Measurements from ENCODE around the gene CDR2.
A peak's percentile ranks its signal among the peaks of the same experiment; 100 is the strongest.

CDR2 gene

DNA sequence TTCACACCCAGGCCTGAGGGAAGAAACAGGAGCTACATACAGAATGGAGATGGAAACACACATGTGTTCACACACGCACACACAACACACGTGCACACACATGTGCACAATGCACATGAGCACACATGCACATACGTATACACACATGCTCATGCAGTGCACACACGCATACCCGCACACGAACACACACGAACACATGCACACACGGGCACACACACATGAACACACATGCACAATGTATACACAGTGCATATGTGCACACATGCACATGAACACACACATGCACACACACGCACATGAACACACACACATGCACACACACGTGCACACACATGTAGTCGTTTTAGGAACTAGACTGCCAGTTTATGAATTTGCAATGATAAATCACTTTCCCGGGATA, 49.3 kb upstream of the CDR2 start:
- peaks cover 0 to 13% of the 10 kb centered on the region in 2 experiments; a peak in 2 of 3 replicates for H3K36me3 ChIP-seq (ENCODE audit: control insufficient read depth in 2 of 2, insufficient read depth in 1 of 2, low read length in 2 of 2)

DNA sequence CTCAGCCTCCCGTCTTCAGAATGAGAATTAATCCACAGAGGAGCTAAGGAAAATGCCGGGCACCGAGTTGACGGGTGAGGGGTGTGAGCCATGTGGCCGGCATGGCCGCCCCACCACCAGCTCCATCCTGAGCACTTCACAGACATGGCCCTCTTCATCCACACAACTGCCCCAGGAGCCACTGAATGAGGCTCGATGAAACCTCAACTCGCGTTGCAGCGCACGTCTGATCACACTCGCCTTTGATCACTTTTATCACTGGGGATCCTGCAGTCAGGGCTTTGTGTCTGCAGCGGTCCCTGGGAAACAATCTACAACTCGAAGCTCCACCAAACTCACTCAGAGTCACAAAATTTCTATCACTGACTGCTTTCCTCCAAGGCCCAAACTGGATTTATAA, 46.7 kb upstream of the CDR2 start:
- CTCF ChIA-PET, result no interaction called here
- POLR2A ChIA-PET, result no interaction called here
- H3K36me3 ChIP-seq (ENCODE audit: control insufficient read depth in 2 of 2, insufficient read depth in 1 of 2, low read length in 2 of 2), result peaks cover 0 to 4% of the 10 kb centered on the region in 2 experiments; a peak in 1 of 3 replicates

More for the DNA sequence above, 49.3 kb upstream of the CDR2 start:
- CTCF ChIA-PET, result no interaction called here
- POLR2A ChIA-PET, result no interaction called here
- H3K9me3 ChIP-seq (ENCODE audit: control insufficient read depth, insufficient read depth, low read depth, low read length), result no peaks in the 10 kb centered on the region
- peak; percentile 95 for TF ChIP-seq ZSCAN4 (tag by site-specific recombination; IDR thresholded peaks at IDR 0.05)
- peak; percentile 28 for TF ChIP-seq ZBTB26 (tag by site-specific recombination; optimal IDR thresholded peaks at IDR 0.05)
- TF ChIP-seq ZNF311 (tag by site-specific recombination; IDR thresholded peaks at IDR 0.05; ENCODE audit: borderline replicate concordance), result no peak
- no peaks in the 10 kb centered on the region for H3K4me1 ChIP-seq (ENCODE audit: control insufficient read depth, insufficient read depth, low read length)
- no peak overlapping the region for H3K27ac ChIP-seq (ENCODE audit: extremely low read depth, low read depth, low read length)
- no peak overlapping the region for H3K4me3 ChIP-seq (ENCODE audit: low read depth, low read length)

GRCh38 chr16:22420606-22421135, 46.3 kb upstream of the CDR2 start:
- POLR2A ChIA-PET, result interaction anchor here (1.2 kb wide), 1 partner anchor 18 kb away, joined by 3 read pairs; no protein-coding TSS in a partner anchor
- TF ChIP-seq ZNF658 (tag by site-specific recombination; IDR thresholded peaks at IDR 0.05) (no peak), ZNF76 (tag by site-specific recombination; IDR thresholded peaks at IDR 0.05; ENCODE audit: borderline replicate concordance, low read depth) (no peak), ZNF785 (tag by site-specific recombination; IDR thresholded peaks at IDR 0.05) (no peak), ZNF114 (tag by site-specific recombination; IDR thresholded peaks at IDR 0.05) (no peak), KLF8 (tag by site-specific recombination; IDR thresholded peaks at IDR 0.05) (no peak), ZFP41 (tag by site-specific recombination; IDR thresholded peaks at IDR 0.05; ENCODE audit: borderline replicate concordance) (no peak)
- H3K9me3 ChIP-seq (ENCODE audit: control insufficient read depth, insufficient read depth, low read depth, low read length), result no peaks in the 10 kb centered on the region
- no peaks in the 10 kb centered on the region for H3K4me1 ChIP-seq (ENCODE audit: control insufficient read depth, insufficient read depth, low read length)
- no peak overlapping the region for H3K27ac ChIP-seq (ENCODE audit: extremely low read depth, low read depth, low read length)
- CTCF ChIA-PET, result no interaction called here
- no peak overlapping the region for H3K4me3 ChIP-seq (ENCODE audit: low read depth, low read length)
- H3K36me3 ChIP-seq (ENCODE audit: control insufficient read depth in 2 of 2, insufficient read depth in 1 of 2, low read length in 2 of 2), result peaks cover 0 to 4% of the 10 kb centered on the region in 2 experiments; a peak in 1 of 3 replicates

More for the DNA sequence above, 46.7 kb upstream of the CDR2 start:
- Histone ChIP-seq H3K4me3 (ENCODE audit: low read depth, low read length) (no peak overlapping the region), H3K9me3 (ENCODE audit: control insufficient read depth, insufficient read depth, low read depth, low read length) (no peaks in the 10 kb centered on the region), H3K27ac (ENCODE audit: extremely low read depth, low read depth, low read length) (no peak overlapping the region), H3K4me1 (ENCODE audit: control insufficient read depth, insufficient read depth, low read length) (no peaks in the 10 kb centered on the region)
- TF ChIP-seq RBAK (tag by site-specific recombination; IDR thresholded peaks at IDR 0.05), result no peak
- TF ChIP-seq GLIS1 (tag by site-specific recombination; IDR thresholded peaks at IDR 0.05), result no peak

- no peaks in the 10 kb centered on the region for H3K9me3 ChIP-seq (ENCODE audit: control insufficient read depth, insufficient read depth, low read depth, low read length)
- CTCF ChIA-PET, result no interaction called here
- peaks cover 0 to 4% of the 10 kb centered on the region in 2 experiments; a peak in 1 of 3 replicates for H3K36me3 ChIP-seq (ENCODE audit: control insufficient read depth in 2 of 2, insufficient read depth in 1 of 2, low read length in 2 of 2)
- H3K4me1 ChIP-seq (ENCODE audit: control insufficient read depth, insufficient read depth, low read length), result no peaks in the 10 kb centered on the region
- POLR2A ChIA-PET, result interaction anchor here (1.2 kb wide), 1 partner anchor 17 kb away, joined by 3 read pairs; no protein-coding TSS in a partner anchor
- no peak overlapping the region for H3K27ac ChIP-seq (ENCODE audit: extremely low read depth, low read depth, low read length)
- H3K4me3 ChIP-seq (ENCODE audit: low read depth, low read length), result no peak overlapping the region
- TF ChIP-seq ZNF658 (tag by site-specific recombination; IDR thresholded peaks at IDR 0.05) (no peak), WT1 (tag by site-specific recombination; IDR thresholded peaks at IDR 0.05) (no peak), ZNF623 (tag by site-specific recombination; IDR thresholded peaks at IDR 0.05) (no peak), ZNF530 (tag by site-specific recombination; IDR thresholded peaks at IDR 0.05; ENCODE audit: low read depth) (no peak), ZNF24 (tag by site-specific recombination; IDR thresholded peaks at IDR 0.05) (no peak), ZNF558 (tag by site-specific recombination; IDR thresholded peaks at IDR 0.05) (no peak), ZNF248 (tag by site-specific recombination; IDR thresholded peaks at IDR 0.05) (no peak), AEBP2 (tag by site-specific recombination; IDR thresholded peaks at IDR 0.05; ENCODE audit: borderline replicate concordance) (no peak), HOXC10 (CRISPR knock-in tag; IDR thresholded peaks at IDR 0.05) (no peak), MYNN (tag by site-specific recombination; IDR thresholded peaks at IDR 0.05; ENCODE audit: borderline replicate concordance) (no peak)
Observed at GRCh38 chr16:22419908-22420307, 45.5 kb upstream of the CDR2 start.
